GM23338 (cell line): Measurements from ENCODE around the gene COL9A3.

Source experiments
- ETS1 ChIP-seq: IDR thresholded peaks from 2 replicates; pipeline ENCODE4 v1.6.1; 2016; ENCODE audit warnings: antibody characterized with exemption
- EZH2 ChIP-seq: fragments of 200-600 bp; sonication (generic); IDR thresholded peaks from one replicate; pipeline ENCODE4 v1.8.0; 2017; ENCODE audit warnings: antibody characterized with exemption, mild to moderate bottlenecking, low read depth; ENCODE audit not compliant: unreplicated experiment
- EZH2phosphoT487 ChIP-seq: fragments of 200-600 bp; sonication (generic); IDR thresholded peaks from one replicate; pipeline ENCODE4 v1.8.1; 2018; ENCODE audit warnings: antibody characterized with exemption; ENCODE audit not compliant: unreplicated experiment
- JUNB ChIP-seq: IDR thresholded peaks from one replicate; pipeline ENCODE4 v1.6.1; 2016; ENCODE audit warnings: antibody characterized with exemption; ENCODE audit not compliant: unreplicated experiment
- NANOG ChIP-seq: IDR thresholded peaks from 2 replicates; pipeline ENCODE4 v1.6.1; 2016; ENCODE audit warnings: antibody characterized with exemption, borderline replicate concordance
- POLR2AphosphoS5 ChIP-seq: IDR thresholded peaks from 2 replicates; pipeline ENCODE4 v1.6.1; 2016; ENCODE audit warnings: antibody characterized with exemption, low read depth
- ZNF114 ChIP-seq: fragments of 250-450 bp; sonication (Bioruptor Pico); IDR thresholded peaks from 2 replicates; pipeline ENCODE4 v1.5.0; 2020; ENCODE audit warnings: mild to moderate bottlenecking, moderate library complexity
- ZNF462 ChIP-seq: fragments of 250-450 bp; sonication (Bioruptor Pico); IDR thresholded peaks from 2 replicates; pipeline ENCODE4 v1.5.0; 2020; ENCODE audit warnings: mild to moderate bottlenecking, moderate library complexity
- TF ChIP-seq, protein P1 (sequence below), 2 experiments: fragments of 200-600 bp in 1 of 2; sonication (generic) in 1 of 2; conservative IDR thresholded peaks; 2 replicates each; pipeline versions ENCODE4 v1.5.1 to v1.6.1; 2016 to 2017; ENCODE audit warnings: antibody characterized with exemption in 2 of 2, low read depth in 2 of 2, mild to moderate bottlenecking in 2 of 2, moderate library complexity in 1 of 2
- TF ChIP-seq, protein P2 (sequence below): IDR thresholded peaks from one replicate; pipeline ENCODE4 v1.6.1; 2018; ENCODE audit warnings: antibody characterized with exemption; ENCODE audit not compliant: unreplicated experiment

- TF ChIP-seq, protein P1, sequence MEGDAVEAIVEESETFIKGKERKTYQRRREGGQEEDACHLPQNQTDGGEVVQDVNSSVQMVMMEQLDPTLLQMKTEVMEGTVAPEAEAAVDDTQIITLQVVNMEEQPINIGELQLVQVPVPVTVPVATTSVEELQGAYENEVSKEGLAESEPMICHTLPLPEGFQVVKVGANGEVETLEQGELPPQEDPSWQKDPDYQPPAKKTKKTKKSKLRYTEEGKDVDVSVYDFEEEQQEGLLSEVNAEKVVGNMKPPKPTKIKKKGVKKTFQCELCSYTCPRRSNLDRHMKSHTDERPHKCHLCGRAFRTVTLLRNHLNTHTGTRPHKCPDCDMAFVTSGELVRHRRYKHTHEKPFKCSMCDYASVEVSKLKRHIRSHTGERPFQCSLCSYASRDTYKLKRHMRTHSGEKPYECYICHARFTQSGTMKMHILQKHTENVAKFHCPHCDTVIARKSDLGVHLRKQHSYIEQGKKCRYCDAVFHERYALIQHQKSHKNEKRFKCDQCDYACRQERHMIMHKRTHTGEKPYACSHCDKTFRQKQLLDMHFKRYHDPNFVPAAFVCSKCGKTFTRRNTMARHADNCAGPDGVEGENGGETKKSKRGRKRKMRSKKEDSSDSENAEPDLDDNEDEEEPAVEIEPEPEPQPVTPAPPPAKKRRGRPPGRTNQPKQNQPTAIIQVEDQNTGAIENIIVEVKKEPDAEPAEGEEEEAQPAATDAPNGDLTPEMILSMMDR (conservative IDR thresholded peaks at IDR 0.05; ENCODE audit: low read depth in 2 of 2): no peak
- TF ChIP-seq ZNF114 (CRISPR knock-in tag) (no peak), POLR2AphosphoS5 (no peak), EZH2 (no peak), ZNF462 (CRISPR knock-in tag) (no peak), ETS1 (no peak), JUNB (no peak), EZH2phosphoT487 (no peak), NANOG (no peak)
- TF ChIP-seq, protein P2, sequence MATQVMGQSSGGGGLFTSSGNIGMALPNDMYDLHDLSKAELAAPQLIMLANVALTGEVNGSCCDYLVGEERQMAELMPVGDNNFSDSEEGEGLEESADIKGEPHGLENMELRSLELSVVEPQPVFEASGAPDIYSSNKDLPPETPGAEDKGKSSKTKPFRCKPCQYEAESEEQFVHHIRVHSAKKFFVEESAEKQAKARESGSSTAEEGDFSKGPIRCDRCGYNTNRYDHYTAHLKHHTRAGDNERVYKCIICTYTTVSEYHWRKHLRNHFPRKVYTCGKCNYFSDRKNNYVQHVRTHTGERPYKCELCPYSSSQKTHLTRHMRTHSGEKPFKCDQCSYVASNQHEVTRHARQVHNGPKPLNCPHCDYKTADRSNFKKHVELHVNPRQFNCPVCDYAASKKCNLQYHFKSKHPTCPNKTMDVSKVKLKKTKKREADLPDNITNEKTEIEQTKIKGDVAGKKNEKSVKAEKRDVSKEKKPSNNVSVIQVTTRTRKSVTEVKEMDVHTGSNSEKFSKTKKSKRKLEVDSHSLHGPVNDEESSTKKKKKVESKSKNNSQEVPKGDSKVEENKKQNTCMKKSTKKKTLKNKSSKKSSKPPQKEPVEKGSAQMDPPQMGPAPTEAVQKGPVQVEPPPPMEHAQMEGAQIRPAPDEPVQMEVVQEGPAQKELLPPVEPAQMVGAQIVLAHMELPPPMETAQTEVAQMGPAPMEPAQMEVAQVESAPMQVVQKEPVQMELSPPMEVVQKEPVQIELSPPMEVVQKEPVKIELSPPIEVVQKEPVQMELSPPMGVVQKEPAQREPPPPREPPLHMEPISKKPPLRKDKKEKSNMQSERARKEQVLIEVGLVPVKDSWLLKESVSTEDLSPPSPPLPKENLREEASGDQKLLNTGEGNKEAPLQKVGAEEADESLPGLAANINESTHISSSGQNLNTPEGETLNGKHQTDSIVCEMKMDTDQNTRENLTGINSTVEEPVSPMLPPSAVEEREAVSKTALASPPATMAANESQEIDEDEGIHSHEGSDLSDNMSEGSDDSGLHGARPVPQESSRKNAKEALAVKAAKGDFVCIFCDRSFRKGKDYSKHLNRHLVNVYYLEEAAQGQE: no peak
These were observed 23.7 kb upstream of the COL9A3 start for GRCh38 chr20:62792940-62793756.
